Measurements from ENCODE around the gene ZNF280A.
A peak's percentile ranks its signal among the peaks of the same experiment; 100 is the strongest.

Gene ZNF280A

GRCh38 chr22:22520020-22520656, at the start of gene ZNF280A:
Gene ZNF280A, minus strand, starts transcription at chr22:22520270. Its CDS starts 4,640 bp downstream, at chr22:22515630.
- no peak for DNase-seq (ENCODE audit: low read depth in 1 of 2, low spot score in 1 of 2)

GRCh38 chr22:22569218-22569617, 49.1 kb upstream of the ZNF280A start:
- no peak for DNase-seq (ENCODE audit: low read depth in 1 of 2, low spot score in 1 of 2)

GRCh38 chr22:22565981-22566380, 45.9 kb upstream of the ZNF280A start:
- DNase-seq (ENCODE audit: low read depth in 1 of 2, low spot score in 1 of 2) = no peak

- DNase-seq (ENCODE audit: low read depth in 1 of 2, low spot score in 1 of 2) = peak; percentile 30 to 36
These were observed 39.0 kb upstream of the ZNF280A start, which contains the start of gene PRAME for GRCh38 chr22:22558972-22559603. Gene PRAME, minus strand, starts transcription at chr22:22559265. Its CDS starts 2,433 bp downstream, at chr22:22556832.

GRCh38 chr22:22558071-22558971, 38.3 kb upstream of the ZNF280A start:
- no peak for DNase-seq (ENCODE audit: low read depth in 1 of 2, low spot score in 1 of 2)

GRCh38 chr22:22556995-22557925, 37.2 kb upstream of the ZNF280A start:
- DNase-seq (ENCODE audit: low read depth in 1 of 2, low spot score in 1 of 2) = no peak

GRCh38 chr22:22556578-22556977, 36.5 kb upstream of the ZNF280A start:
- DNase-seq (ENCODE audit: low read depth in 1 of 2, low spot score in 1 of 2) = no peak

DNA sequence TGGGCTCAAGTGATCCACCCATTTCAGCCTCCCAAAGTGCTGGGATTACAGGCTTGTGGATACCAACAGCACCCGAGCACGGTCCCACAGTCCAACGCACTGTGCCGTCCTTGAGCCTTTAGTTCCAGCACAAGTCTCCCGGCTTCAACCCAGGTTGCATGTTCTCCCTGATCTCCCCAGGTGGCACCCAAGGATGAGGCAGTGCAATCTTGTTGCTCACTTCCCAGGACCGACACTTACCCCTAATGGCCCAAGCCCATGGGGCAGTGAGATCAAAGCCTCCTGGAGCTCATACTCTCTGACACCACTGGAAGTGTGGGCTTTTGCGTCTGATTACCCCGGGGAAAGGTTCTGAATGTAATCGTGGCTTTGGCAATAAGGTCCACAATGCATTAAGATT, 35.5 kb upstream of the ZNF280A start:
- no peak for DNase-seq (ENCODE audit: low read depth in 1 of 2, low spot score in 1 of 2)

- no peak for DNase-seq (ENCODE audit: low read depth in 1 of 2, low spot score in 1 of 2)
These were observed 34.7 kb upstream of the ZNF280A start for GRCh38 chr22:22554587-22555284.

DNA sequence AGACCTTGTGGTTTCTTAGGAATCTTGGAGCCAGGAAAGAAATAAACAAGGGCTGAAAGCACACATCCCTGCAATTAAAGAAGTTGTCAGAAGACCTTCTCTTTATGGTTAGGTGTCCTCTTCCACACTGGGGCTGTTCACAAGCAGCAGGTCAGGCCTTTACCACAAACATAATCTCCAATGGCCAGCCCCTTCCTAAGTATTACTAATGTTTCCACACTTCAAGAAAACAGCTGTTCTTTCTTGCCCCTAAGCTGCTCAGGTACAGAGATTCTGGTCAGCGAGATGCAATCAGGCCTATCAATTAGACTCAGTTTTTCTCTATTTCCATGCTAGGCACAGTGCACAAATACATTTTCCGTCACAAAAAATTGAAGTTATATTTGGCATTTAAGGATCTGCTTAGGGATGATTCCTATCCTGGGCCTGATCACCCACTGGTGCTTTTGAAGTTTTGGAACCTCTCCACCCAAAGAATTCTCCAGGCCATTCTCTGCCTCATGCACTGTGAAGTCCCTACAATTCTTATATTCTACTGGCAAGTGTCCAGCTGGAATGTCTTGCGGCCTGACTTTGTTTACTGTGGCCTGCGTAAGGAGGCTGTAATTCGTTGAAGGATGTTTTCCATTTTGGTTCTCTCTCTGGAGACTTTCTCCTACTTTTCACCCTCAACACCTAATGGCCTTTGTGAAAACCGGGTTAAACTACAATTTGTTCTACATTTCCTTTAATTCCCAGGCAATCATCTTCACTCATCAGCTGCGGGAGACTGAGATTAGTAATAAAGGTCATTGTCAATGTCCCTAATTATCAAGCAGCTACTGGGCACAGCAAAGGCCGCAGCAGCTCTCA, 33.9 kb upstream of the ZNF280A start:
- no peak for DNase-seq (ENCODE audit: low read depth in 1 of 2, low spot score in 1 of 2)

- DNase-seq (ENCODE audit: low read depth in 1 of 2, low spot score in 1 of 2) = no peak
These were observed 33.1 kb upstream of the ZNF280A start for GRCh38 chr22:22553141-22553540.

DNA sequence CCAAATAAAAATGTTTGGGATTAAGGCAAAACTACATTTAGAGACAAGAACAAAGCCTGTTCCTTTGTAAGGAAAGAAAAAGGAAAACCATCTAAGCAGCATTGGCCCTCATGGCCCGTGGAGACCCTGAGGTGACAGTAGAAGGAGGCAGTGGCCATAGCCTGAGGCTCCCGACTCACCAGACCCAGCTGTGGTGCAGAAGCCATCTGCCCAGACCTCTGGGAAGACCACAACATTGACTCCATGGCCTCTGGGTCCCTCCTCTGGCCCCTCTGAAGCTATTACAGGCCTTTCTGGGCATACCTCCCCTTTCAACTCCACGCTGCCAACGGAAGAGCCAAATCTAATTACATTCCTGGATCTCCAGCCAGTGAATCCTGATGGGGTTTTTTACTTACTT, 32.6 kb upstream of the ZNF280A start:
- DNase-seq (ENCODE audit: low read depth in 1 of 2, low spot score in 1 of 2) = no peak

DNA sequence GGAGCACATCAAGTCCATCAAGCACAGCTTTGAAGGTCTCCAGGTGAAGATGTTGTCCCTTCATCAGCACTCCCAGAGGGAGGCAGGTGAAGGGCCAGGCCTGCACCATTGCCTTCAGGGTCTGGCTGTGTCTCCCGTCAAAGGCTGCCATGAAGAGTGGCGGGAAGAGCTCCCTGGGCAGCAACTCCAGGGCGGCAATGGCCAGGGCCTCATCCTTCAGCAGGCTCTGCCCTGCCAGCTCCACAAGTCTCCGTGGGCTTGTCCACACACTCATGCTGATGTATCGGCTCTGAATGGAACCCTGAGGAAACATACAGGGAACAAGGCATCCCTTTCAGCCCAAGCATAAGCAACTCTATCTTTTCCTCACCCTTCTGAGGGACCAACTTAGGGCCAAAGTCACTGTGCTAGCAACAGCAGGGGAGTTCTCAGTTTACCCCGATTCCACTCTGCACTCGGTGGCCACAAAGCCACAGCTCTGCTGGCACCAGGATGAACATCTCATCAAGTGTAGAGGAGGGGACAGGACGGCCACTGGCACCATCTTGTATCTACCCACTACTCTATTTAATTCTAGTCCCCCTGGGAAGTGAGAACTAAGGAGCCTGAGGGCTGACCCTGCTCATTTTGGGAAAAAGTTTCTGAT, 30.8 kb upstream of the ZNF280A start:
- no peak for DNase-seq (ENCODE audit: low read depth in 1 of 2, low spot score in 1 of 2)

- DNase-seq (ENCODE audit: low read depth in 1 of 2, low spot score in 1 of 2) = no peak
These were observed 28.8 kb upstream of the ZNF280A start for GRCh38 chr22:22548910-22549309.

GRCh38 chr22:22548317-22548716, 28.2 kb upstream of the ZNF280A start:
- DNase-seq (ENCODE audit: low read depth in 1 of 2, low spot score in 1 of 2) = no peak

- DNase-seq (ENCODE audit: low read depth in 1 of 2, low spot score in 1 of 2) = no peak
These were observed 27.7 kb upstream of the ZNF280A start for GRCh38 chr22:22547692-22548300.

- no peak for DNase-seq (ENCODE audit: low read depth in 1 of 2, low spot score in 1 of 2)
These were observed 27.2 kb upstream of the ZNF280A start for GRCh38 chr22:22547226-22547625.

- no peak for DNase-seq (ENCODE audit: low read depth in 1 of 2, low spot score in 1 of 2)
These were observed 26.4 kb upstream of the ZNF280A start for GRCh38 chr22:22546490-22546889.
